ENCODE data around the gene PRKN.

Gene PRKN

DNA sequence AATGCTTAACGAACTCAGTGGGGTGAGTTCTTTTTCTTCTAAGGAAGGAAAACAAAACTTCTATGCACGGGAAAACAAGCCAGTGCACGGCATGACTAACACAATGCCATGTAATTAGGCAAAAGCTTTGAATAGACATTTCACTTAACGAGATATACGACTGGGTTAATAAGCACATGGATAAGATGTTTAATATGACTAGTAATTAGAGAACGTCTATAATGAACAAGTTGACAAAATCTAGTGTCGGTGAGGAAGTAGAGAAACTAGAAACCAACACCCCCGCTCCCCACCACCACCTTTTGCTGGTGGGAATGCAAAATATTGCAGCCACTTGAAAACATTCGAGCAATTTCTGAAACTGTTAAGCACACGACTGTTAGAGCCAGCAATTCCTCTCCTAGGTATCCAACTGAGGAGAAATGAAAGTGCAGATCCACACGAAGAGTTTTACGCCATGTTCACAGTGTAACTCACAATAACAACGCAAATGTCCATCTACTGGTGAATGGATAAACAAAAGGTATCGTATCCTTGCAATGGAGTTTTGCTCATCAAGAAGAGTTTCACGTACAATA is 808.8 kb downstream of the PRKN start:
- no peak overlapping the region for H3K27ac ChIP-seq
- TF ChIP-seq, protein P1, sequence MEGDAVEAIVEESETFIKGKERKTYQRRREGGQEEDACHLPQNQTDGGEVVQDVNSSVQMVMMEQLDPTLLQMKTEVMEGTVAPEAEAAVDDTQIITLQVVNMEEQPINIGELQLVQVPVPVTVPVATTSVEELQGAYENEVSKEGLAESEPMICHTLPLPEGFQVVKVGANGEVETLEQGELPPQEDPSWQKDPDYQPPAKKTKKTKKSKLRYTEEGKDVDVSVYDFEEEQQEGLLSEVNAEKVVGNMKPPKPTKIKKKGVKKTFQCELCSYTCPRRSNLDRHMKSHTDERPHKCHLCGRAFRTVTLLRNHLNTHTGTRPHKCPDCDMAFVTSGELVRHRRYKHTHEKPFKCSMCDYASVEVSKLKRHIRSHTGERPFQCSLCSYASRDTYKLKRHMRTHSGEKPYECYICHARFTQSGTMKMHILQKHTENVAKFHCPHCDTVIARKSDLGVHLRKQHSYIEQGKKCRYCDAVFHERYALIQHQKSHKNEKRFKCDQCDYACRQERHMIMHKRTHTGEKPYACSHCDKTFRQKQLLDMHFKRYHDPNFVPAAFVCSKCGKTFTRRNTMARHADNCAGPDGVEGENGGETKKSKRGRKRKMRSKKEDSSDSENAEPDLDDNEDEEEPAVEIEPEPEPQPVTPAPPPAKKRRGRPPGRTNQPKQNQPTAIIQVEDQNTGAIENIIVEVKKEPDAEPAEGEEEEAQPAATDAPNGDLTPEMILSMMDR (IDR thresholded peaks at IDR 0.05): no peak
- TF ChIP-seq ZFX (IDR thresholded peaks at IDR 0.05; ENCODE audit: borderline replicate concordance): no peak

DNA sequence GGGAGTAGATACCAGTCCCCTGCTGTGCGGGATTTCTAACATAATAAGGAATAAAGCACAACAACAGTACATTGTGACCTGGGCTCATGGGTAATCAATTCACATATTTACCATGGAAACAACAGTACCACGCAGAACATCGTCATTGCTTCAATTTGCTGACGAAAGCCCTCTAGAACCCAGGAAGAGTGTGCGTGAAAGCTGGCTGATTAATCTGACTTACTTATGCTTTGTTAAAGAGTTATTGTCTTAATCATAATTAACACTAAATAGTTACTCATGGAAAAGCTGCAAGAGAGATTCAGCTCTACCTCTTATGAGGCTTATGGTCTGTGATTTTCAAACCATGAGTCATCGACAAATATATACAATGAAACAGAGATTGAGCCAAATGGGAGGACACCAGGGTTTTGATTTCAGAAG is 809.4 kb downstream of the PRKN start:
- H3K27ac ChIP-seq: no peak overlapping the region
- no peak for TF ChIP-seq ZFX (IDR thresholded peaks at IDR 0.05; ENCODE audit: borderline replicate concordance)
- TF ChIP-seq, protein P1 (IDR thresholded peaks at IDR 0.05): no peak

DNA sequence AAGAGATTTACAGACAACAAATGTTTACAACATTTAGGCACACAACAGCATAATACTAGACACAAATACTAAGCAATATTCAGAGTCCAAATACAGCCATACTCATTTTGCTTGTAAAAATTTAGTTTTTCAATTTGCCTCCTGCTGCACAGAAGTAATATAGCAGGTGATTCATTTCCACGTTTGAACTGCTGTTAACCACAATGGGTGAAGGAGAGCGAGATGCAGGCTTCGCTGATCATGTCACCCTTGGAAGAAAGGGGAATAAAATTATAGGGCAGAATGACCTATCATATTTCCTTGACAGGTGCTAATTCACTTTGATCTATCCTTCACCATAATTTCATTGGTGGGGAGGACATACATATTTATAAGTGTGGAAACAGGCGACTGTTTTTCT is 809.9 kb downstream of the PRKN start:
- TF ChIP-seq, protein P1 (IDR thresholded peaks at IDR 0.05): no peak
- TF ChIP-seq ZFX (IDR thresholded peaks at IDR 0.05; ENCODE audit: borderline replicate concordance): no peak
- H3K27ac ChIP-seq: no peak overlapping the region

DNA sequence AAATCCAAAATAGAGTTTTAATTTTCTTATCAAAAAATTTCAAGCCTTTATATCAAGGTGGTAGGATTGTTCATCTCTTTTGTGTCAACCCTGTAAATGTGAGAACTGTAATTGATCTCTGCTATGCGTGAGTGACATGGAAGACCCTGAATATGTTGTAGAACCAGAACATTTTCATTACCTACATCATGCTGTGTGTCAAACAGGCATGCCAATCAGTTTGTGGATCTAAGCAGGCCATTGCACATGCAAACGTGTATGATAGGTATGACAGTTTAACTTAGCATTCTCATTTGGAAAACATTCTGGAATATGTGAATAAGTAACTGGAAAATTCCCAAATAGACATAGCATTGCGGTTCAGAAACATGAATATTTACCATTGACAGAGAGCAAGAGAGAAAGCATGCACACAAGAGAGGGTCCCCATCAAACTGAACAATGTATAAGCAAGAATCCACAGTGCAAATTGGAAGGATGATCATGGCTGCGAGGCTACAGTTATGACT is 812.1 kb downstream of the PRKN start:
- H3K27ac ChIP-seq: no peak overlapping the region
- TF ChIP-seq ZFX (IDR thresholded peaks at IDR 0.05; ENCODE audit: borderline replicate concordance): no peak
- TF ChIP-seq, protein P1 (IDR thresholded peaks at IDR 0.05): no peak

DNA sequence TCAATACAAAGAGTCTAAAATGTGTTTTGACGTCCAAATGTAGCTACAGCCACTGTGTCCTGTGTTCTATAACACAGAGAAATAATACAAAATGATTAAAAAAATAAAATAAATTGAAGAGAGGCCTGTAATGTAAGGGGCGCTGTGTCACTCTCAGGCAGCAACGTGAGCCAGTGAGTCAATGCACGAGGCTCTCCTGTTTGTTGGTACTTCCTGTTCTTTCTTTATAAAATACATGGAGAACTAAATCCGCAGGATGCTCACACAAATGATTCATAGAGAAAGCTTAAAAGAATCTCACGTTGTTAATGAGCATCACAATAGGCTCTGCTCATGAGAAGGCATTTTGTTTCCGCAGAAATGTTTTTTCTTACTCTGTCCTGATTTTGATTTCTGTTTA is 818.7 kb downstream of the PRKN start:
- TF ChIP-seq, protein P1 (IDR thresholded peaks at IDR 0.05): no peak
- TF ChIP-seq ZFX (IDR thresholded peaks at IDR 0.05; ENCODE audit: borderline replicate concordance): no peak

DNA sequence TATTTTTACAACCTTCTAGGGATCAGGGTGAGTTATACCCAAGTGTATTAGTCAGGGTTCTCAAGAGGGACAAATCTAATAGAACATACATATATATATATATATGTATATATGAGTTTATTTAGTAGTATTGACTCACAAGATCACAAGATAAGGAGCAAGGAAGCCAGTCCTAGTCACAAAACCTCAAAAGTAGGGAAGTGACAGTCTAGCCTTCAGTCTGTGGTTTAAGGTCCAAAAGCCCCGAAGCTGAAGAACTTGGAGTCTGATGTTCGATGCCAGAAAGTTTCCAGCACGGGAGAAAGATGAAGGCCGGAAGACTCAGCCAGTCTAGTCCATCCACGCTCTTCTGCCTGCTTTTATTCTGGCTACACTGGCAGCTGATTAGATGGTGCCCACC is 821.0 kb downstream of the PRKN start:
- TF ChIP-seq, protein P1 (IDR thresholded peaks at IDR 0.05): no peak
- TF ChIP-seq ZFX (IDR thresholded peaks at IDR 0.05; ENCODE audit: borderline replicate concordance): no peak

More for the DNA sequence above, 818.7 kb downstream of the PRKN start:
- no peak overlapping the region for H3K27ac ChIP-seq

DNA sequence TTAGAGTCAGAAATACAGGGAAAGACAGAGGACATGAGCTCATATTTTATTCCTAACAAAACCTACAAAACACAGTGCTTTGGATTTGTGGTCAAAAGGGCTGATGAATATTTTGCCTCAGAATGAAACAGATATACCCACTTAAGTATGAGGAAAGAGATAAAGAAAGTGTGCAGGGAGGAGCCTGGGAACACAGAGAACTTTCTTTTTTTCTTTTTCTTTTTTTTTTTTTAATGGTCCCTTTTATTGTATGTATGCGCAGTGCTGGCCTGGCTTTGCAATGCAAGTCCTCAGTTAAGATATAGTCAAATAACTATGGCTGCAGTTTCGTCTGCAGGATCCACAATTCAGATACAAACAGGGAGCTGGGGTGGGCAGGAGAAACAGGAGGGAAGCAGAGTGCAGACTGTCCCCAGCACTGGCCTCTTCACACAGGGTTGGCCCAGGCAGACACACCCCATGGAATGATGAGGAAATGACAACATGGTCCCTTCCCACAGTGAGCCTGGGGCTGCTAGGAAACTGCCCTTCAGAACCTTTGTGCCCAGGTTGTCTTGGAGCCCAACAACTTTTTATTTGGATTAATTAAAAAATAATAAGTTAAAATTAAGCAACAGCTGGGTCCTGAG is 823.9 kb downstream of the PRKN start:
- TF ChIP-seq, protein P1 (IDR thresholded peaks at IDR 0.05): no peak
- TF ChIP-seq ZFX (IDR thresholded peaks at IDR 0.05; ENCODE audit: borderline replicate concordance): no peak
- no peak overlapping the region for H3K27ac ChIP-seq

More for the DNA sequence above, 821.0 kb downstream of the PRKN start:
- H3K27ac ChIP-seq: no peak overlapping the region

Data from 22Rv1 (cell line).